GM12874 (cell line): ENCODE data around the gene ZBED1.

ENCODE experiments used
- CTCF ChIP-seq: IDR thresholded peaks from 2 replicates; pipeline ENCODE4 v1.5.1; 2011; ENCODE audit warnings: low read depth, mild to moderate bottlenecking, control low read depth, low read length, moderate library complexity; ENCODE audit not compliant: insufficient read depth

The ZBED1 gene

GRCh38 chrX:2439613-2440012 lies 61.2 kb downstream of the ZBED1 start:
- no peak for TF ChIP-seq CTCF
